Ascending aorta (tissue), 2 donors: Measurements from ENCODE around the gene MATCAP1. TPM values are rescaled to one million over a fixed set of nuclear protein-coding genes. Genes with fewer than 3 reads are reported as not detected.

Experiments
- DNase-seq, 2 donors: peaks; one replicate each; pipeline ENCODE4 v3.0.0-alpha.2; 2019; ENCODE audit warnings: low spot score in 2 of 2
- H3K27ac ChIP-seq, 2 donors: fragments of 200-600 bp; sonication (generic); one replicate each; pipeline ENCODE4 v1.5.1; 2016 to 2017; ENCODE audit warnings: mild to moderate bottlenecking in 1 of 2
- H3K27me3 ChIP-seq: fragments of 200-600 bp; sonication (generic); one replicate; pipeline ENCODE4 v1.5.1; 2017
- H3K36me3 ChIP-seq, 2 donors: fragments of 200-600 bp; sonication (generic); one replicate each; pipeline ENCODE4 v1.5.1; 2016
- H3K4me1 ChIP-seq, 2 donors: fragments of 200-600 bp; sonication (generic); one replicate each; pipeline ENCODE4 v1.5.1; 2016 to 2017; ENCODE audit warnings: mild to moderate bottlenecking in 1 of 2
- H3K4me3 ChIP-seq, 2 donors: fragments of 200-600 bp; sonication (generic); one replicate each; pipeline ENCODE4 v1.5.1; 2016 to 2017; ENCODE audit warnings: mild to moderate bottlenecking in 1 of 2
- H3K9me3 ChIP-seq, 2 donors: fragments of 200-600 bp; sonication (generic); one replicate each; pipeline ENCODE4 v1.5.1; 2016
- intact Hi-C: fragments of 100-400 bp; cut with DNase I; formaldehyde crosslinking; loops from one replicate; pipeline ENCODE4 v1.15.1; 2023
- total RNA-seq: library from RNA; depleted of rRNA; stranded (reverse); fragments of >200 nt; gene quantifications from one replicate; pipeline ENCODE4 v1.1.0, GENCODE V29; 2016
- TF ChIP-seq, protein P1 (sequence below), 3 experiments: fragments of 200-600 bp in 2 of 3; fragments of 450-650 bp in 1 of 3; sonication (generic) in 2 of 3; IDR thresholded peaks; one replicate each; pipeline ENCODE4 v1.5.1; 2016 to 2019; ENCODE audit warnings: antibody characterized with exemption in 3 of 3, mild to moderate bottlenecking in 1 of 3, moderate library complexity in 1 of 3

MATCAP1 gene
- total RNA-seq, 1 donor from 2014 or later: 18.9 TPM

DNA sequence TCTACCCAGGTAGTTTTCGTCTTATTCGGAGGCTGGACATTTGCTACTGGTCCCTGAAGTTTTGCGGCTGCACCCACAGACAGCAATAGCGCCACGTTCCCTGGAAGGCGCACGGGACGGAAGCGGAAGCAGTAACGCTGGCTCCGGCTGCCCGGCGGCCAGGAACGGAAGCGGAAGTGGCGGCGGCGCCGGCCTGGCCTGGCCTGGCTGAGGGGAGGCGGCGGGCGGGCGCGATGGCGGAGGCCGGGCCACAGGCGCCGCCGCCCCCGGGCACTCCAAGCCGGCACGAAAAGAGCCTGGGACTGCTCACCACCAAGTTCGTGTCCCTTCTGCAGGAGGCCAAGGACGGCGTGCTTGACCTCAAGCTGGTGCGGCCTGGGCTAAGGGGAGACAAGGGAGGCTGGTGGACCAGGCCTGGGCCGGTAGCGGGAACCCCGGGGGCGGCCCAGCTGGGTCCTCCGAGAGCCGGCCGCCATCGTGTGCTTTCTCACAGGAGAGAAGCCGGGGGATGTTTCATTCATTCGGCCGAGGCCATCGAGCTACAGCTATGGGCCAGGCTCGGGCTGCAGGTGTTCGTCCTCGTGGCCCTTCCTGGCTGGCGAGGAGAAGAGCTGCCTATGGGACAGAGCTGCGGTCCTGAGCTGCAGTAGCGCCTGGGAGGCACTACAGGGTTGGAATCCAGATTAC lies 8.4 kb upstream of the MATCAP1 start, which contains the start of gene E2F4:
Gene E2F4, plus strand, starts transcription at position 161 of the 687 bp plus-strand sequence. Its CDS starts 73 bp downstream, at position 234.
- no peaks in the 10 kb centered on the region for H3K9me3 ChIP-seq
- TF ChIP-seq, protein P1, sequence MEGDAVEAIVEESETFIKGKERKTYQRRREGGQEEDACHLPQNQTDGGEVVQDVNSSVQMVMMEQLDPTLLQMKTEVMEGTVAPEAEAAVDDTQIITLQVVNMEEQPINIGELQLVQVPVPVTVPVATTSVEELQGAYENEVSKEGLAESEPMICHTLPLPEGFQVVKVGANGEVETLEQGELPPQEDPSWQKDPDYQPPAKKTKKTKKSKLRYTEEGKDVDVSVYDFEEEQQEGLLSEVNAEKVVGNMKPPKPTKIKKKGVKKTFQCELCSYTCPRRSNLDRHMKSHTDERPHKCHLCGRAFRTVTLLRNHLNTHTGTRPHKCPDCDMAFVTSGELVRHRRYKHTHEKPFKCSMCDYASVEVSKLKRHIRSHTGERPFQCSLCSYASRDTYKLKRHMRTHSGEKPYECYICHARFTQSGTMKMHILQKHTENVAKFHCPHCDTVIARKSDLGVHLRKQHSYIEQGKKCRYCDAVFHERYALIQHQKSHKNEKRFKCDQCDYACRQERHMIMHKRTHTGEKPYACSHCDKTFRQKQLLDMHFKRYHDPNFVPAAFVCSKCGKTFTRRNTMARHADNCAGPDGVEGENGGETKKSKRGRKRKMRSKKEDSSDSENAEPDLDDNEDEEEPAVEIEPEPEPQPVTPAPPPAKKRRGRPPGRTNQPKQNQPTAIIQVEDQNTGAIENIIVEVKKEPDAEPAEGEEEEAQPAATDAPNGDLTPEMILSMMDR (IDR thresholded peaks at IDR 0.05): peak in 1 of 3 experiments; percentile 11
- peak within 1 kb of the TSS; percentile 93 to 99 for H3K4me3 ChIP-seq
- no peaks in the 10 kb centered on the region for H3K27me3 ChIP-seq
- H3K27ac ChIP-seq: peak within 1 kb of the TSS; percentile 79 to 87
- peak; percentile 49 to 94 for DNase-seq
- peaks cover 28 to 31% of the 10 kb centered on the region in 2 donors for H3K36me3 ChIP-seq
- intact Hi-C loops: loop anchor here (2.0 kb wide), 1 partner anchor 35 kb away; the partner anchor contains the start of gene TMEM208
- H3K4me1 ChIP-seq: peaks cover 13 to 14% of the 10 kb centered on the region in 2 donors

GRCh38 chr16:67191411-67191994 lies 7.7 kb upstream of the MATCAP1 start:
- H3K36me3 ChIP-seq: peaks cover 22 to 24% of the 10 kb centered on the region in 2 donors
- TF ChIP-seq, protein P1 (IDR thresholded peaks at IDR 0.05): no peak
- no peaks in the 10 kb centered on the region for H3K27me3 ChIP-seq
- H3K4me1 ChIP-seq: peaks cover 13 to 14% of the 10 kb centered on the region in 2 donors
- no peaks in the 10 kb centered on the region for H3K9me3 ChIP-seq
- intact Hi-C loops: no loop called here
- peak overlapping the region in 1 of 2 donors; percentile 79 for H3K27ac ChIP-seq
- no peak for DNase-seq
- H3K4me3 ChIP-seq: peak overlapping the region; percentile 93 to 99

- no peaks in the 10 kb centered on the region for H3K9me3 ChIP-seq
- TF ChIP-seq, protein P1 (IDR thresholded peaks at IDR 0.05): no peak
- no peak for DNase-seq
- intact Hi-C loops: no loop called here
- no peak overlapping the region for H3K27ac ChIP-seq
- H3K27me3 ChIP-seq: no peaks in the 10 kb centered on the region
- H3K4me1 ChIP-seq: peaks cover 13 to 16% of the 10 kb centered on the region in 2 donors
- H3K4me3 ChIP-seq: no peak overlapping the region
- H3K36me3 ChIP-seq: peaks cover 14 to 16% of the 10 kb centered on the region in 2 donors
Measured at GRCh38 chr16:67190448-67191399, 7.0 kb upstream of the MATCAP1 start.

DNA sequence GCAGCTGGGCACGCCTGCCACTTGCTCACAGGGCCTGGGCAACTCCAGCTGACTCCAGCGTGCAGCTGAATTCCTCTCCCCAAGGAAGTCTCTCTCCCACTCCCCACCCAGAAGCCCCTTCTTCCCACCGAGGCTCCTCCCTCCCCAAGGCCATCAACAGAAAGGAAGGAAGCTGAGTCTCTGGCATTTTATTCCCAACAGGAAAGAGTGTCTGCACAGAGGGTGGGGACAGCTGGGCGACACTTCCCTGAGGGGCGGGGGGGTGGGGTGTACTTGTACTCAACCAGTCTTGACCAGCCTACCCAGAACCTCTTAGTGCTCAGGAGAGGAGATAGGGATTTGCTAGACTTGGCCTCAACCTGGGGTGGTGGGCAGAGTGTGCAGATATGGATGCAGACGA lies 6.3 kb upstream of the MATCAP1 start, which contains the start of gene EXOC3L1:
Gene EXOC3L1, minus strand, starts transcription at position 96 of the 400 bp plus-strand sequence. CDS start 460 bp downstream, outside the sequence.
- Histone ChIP-seq H3K4me3 (no peak within 1 kb of the TSS), H3K27ac (no peak within 1 kb of the TSS)

More for the DNA sequence above, 6.3 kb upstream of the MATCAP1 start, which contains the start of gene EXOC3L1:
- Histone ChIP-seq H3K27me3 (no peaks in the 10 kb centered on the region), H3K4me1 (peaks cover 19 to 21% of the 10 kb centered on the region in 2 donors), H3K36me3 (peaks cover 7 to 10% of the 10 kb centered on the region in 2 donors), H3K9me3 (no peaks in the 10 kb centered on the region)
- TF ChIP-seq, protein P1 (IDR thresholded peaks at IDR 0.05): no peak
- intact Hi-C loops: no loop called here
- DNase-seq: no peak
